HG02852 (cell line): ENCODE measurements around the gene RAD23B.

Source experiments
- ATAC-seq: cut with Tn5 transposase; IDR thresholded peaks from one replicate; pipeline ENCODE4 v1.9.1; 2021; ENCODE audit warnings: mild to moderate bottlenecking, moderate library complexity; ENCODE audit not compliant: unreplicated experiment

Gene RAD23B

GRCh38 chr9:107367727-107368502 is 84.8 kb downstream of the RAD23B start:
- no peak for ATAC-seq

DNA sequence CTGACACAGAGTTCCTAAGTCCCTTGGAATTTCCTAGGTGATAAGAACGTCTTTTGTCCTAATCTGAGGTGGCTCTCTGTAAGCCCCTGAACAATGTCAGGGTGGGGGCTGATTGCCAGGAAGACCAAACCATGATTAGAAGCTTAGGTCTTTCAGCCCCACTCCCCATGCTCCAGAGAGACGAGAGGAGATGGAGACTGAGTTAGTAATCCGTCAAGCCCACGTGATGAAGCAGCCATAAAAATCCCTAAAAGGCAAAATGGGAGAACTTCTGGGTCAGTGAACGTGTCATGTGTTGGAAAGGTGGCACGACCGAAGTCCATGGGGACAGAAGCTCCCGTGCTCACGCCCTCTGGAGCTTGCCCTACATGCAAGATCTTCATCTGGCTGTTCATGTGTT is 85.6 kb downstream of the RAD23B start:
- ATAC-seq = no peak

- ATAC-seq = no peak
Measured at GRCh38 chr9:107373809-107374208, 90.7 kb downstream of the RAD23B start.

- ATAC-seq = no peak
Measured at GRCh38 chr9:107375001-107375400, 91.9 kb downstream of the RAD23B start.

DNA sequence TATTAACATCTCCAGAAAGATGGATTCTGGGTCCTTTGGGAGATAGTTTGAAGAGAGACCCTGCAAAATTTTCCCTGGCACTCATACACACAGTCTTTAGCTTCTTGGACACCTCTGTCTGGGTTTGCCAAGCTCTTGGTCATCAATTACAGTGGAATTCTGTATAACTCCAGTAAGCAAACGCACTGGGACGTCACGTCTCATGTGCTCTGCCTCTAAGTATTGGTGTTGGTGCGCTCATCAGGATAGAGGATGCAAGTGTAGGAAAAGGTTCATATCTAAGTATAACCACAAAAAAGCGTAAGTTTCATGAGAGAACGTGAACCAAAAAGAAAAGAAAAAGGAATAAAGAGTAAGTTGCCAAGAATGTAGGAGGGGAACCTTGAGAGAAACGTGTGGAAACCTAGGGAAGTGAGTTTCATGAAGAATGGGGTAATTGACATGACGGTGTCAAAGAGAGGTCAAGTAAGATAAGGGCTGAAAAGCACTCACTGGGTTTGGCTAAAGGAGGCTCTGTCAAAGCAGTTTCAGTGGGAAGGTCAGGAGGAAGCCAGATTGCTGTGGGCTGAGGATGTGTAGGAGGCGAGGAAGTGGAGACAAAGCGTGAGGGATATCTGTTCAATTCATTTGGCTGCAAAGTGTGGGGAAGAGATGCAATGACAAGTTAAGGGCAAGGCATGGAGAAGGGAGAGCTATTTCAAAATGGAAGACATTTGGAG is 92.7 kb downstream of the RAD23B start:
- no peak for ATAC-seq

DNA sequence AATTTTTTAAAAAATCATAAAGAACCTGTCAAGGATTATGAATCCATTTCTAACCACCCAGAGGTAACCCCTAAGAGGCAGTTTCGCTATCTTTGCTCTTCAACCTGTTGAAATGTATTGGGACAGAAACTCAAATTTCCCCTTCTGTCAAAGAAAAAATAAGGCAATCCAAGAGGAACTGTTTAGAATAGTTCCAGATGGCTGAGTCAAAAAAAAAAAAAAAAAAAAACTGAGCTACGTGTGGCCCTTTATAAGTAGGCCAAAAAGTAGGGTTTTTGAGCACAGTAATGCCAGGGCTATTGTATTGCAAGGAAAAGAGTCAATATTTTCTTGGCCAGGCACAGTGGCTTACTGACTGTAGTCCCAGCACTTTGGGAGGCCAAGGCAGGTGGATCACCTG is 94.9 kb downstream of the RAD23B start:
- no peak for ATAC-seq
